ENCODE data around the gene PET117.

DNA sequence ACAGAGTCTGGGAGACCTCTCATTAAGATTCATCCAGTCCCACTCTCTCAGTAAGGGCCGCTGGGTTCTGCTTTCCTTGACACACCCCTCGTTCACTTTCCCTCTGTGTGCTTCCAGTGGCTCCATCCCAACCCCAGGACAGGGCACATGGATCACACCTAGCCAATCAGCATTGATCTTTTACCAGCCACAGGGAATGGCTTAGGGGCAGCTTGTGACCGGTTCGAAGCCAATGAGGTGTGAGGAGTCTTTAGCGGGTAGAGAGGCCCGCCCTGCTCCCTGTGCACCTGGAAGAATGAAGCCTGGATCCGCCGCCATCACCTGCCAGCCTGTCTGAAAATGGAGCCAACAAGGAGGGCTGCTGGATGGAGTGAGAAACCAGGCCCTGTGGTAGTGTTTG is 44.8 kb upstream of the PET117 start:
- TF ChIP-seq, protein P1, sequence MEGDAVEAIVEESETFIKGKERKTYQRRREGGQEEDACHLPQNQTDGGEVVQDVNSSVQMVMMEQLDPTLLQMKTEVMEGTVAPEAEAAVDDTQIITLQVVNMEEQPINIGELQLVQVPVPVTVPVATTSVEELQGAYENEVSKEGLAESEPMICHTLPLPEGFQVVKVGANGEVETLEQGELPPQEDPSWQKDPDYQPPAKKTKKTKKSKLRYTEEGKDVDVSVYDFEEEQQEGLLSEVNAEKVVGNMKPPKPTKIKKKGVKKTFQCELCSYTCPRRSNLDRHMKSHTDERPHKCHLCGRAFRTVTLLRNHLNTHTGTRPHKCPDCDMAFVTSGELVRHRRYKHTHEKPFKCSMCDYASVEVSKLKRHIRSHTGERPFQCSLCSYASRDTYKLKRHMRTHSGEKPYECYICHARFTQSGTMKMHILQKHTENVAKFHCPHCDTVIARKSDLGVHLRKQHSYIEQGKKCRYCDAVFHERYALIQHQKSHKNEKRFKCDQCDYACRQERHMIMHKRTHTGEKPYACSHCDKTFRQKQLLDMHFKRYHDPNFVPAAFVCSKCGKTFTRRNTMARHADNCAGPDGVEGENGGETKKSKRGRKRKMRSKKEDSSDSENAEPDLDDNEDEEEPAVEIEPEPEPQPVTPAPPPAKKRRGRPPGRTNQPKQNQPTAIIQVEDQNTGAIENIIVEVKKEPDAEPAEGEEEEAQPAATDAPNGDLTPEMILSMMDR (IDR thresholded peaks at IDR 0.05) = no peak
- no peak for TF ChIP-seq EZH2 (IDR thresholded peaks at IDR 0.05)
- no peak for TF ChIP-seq EZH2phosphoT487 (IDR thresholded peaks at IDR 0.05)
